Karpas-422 (cell line): Measurements from ENCODE around the gene AKAP7. TPM values are rescaled to one million over a fixed set of nuclear protein-coding genes. Genes with fewer than 3 reads are reported as not detected.
"Not testable (repeated sequence)": the region's sequence is repeated elsewhere in the genome, so short reads cannot be mapped to it uniquely, and the experiment has no call there.

Experiments used
- DNase-seq: peaks from one replicate; pipeline ENCODE4 v3.0.0-alpha.2; 2015
- H2AFZ ChIP-seq: fragments of 200-600 bp; sonication (generic); 2 replicates; pipeline ENCODE4 v1.6.1; 2014; ENCODE audit warnings: antibody characterized with exemption, low read length, mixed read lengths
- H3K27ac ChIP-seq: fragments of 200-600 bp; sonication (generic); 2 replicates; pipeline ENCODE4 v1.5.1; 2014; ENCODE audit warnings: mild to moderate bottlenecking, low read length, moderate library complexity
- H3K27me3 ChIP-seq: fragments of 200-600 bp; sonication (generic); 2 replicates; pipeline ENCODE4 v1.6.1; 2014; ENCODE audit warnings: low read length, mixed read lengths
- H3K36me3 ChIP-seq: fragments of 200-600 bp; sonication (generic); 2 replicates; pipeline ENCODE4 v1.6.1; 2014; ENCODE audit warnings: low read length, mixed read lengths; ENCODE audit not compliant: insufficient read depth
- H3K4me1 ChIP-seq: fragments of 200-600 bp; sonication (generic); 2 replicates; pipeline ENCODE4 v1.6.1; 2014; ENCODE audit warnings: mild to moderate bottlenecking, low read length, mixed read lengths
- H3K4me2 ChIP-seq: fragments of 200-600 bp; sonication (generic); 2 replicates; pipeline ENCODE4 v1.6.1; 2014; ENCODE audit warnings: low read length, low read depth, mild to moderate bottlenecking; ENCODE audit not compliant: poor library complexity, severe bottlenecking
- H3K4me3 ChIP-seq: fragments of 200-600 bp; sonication (generic); 2 replicates; pipeline ENCODE4 v1.5.1; 2014; ENCODE audit warnings: mild to moderate bottlenecking, antibody characterized with exemption, low read length, mixed read lengths
- H3K79me2 ChIP-seq: fragments of 200-600 bp; sonication (generic); 2 replicates; pipeline ENCODE4 v1.6.1; 2014; ENCODE audit warnings: mild to moderate bottlenecking, low read length, mixed read lengths
- H3K9ac ChIP-seq: fragments of 200-600 bp; sonication (generic); 2 replicates; pipeline ENCODE4 v1.6.0; 2014; ENCODE audit warnings: low read length
- H3K9me2 ChIP-seq: fragments of 200-600 bp; sonication (generic), shearing (Covaris generic); replicated peaks from 2 replicates; pipeline ENCODE4 v1.6.0; 2014; ENCODE audit warnings: mild to moderate bottlenecking, low read length, moderate library complexity; ENCODE audit not compliant: insufficient read depth
- H3K9me3 ChIP-seq: fragments of 300-700, 200-600 bp; sonication (generic); 2 replicates; pipeline ENCODE4 v1.6.1; 2014; ENCODE audit warnings: low read length, mixed read lengths
- H4K20me1 ChIP-seq: fragments of 200-600 bp; sonication (generic); 2 replicates; pipeline ENCODE4 v1.6.1; 2014; ENCODE audit warnings: mild to moderate bottlenecking, antibody characterized with exemption, low read length, low read depth; ENCODE audit not compliant: insufficient read depth
- total RNA-seq: library from RNA; depleted of rRNA; stranded (reverse); fragments of >200 nt; shearing (Covaris generic); gene quantifications from 2 replicates; pipeline ENCODE4 v1.2.3, GENCODE V29; 2014; ENCODE audit warnings: low replicate concordance

The AKAP7 gene
- total RNA-seq, 1 experiment from 2014 or later = not detected

GRCh38 chr6:131255434-131255833 lies 120.2 kb downstream of the AKAP7 start:
- no peak overlapping the region for H3K4me3 ChIP-seq
- no peaks in the 10 kb centered on the region for H3K79me2 ChIP-seq
- H3K9me2 ChIP-seq = no peaks in the 10 kb centered on the region
- no peaks in the 10 kb centered on the region for H4K20me1 ChIP-seq
- no peaks in the 10 kb centered on the region for H3K4me1 ChIP-seq
- no peaks in the 10 kb centered on the region for H3K9me3 ChIP-seq
- no peak for DNase-seq
- no peaks in the 10 kb centered on the region for H3K27me3 ChIP-seq
- H3K9ac ChIP-seq = no peak overlapping the region
- no peaks in the 10 kb centered on the region for H3K36me3 ChIP-seq
- H3K27ac ChIP-seq = no peak overlapping the region
- H3K4me2 ChIP-seq = no peak overlapping the region
- H2AFZ ChIP-seq = no peak overlapping the region

- no peaks in the 10 kb centered on the region for H3K4me1 ChIP-seq
- no peak overlapping the region for H3K4me3 ChIP-seq
- no peak overlapping the region for H2AFZ ChIP-seq
- H3K9ac ChIP-seq = no peak overlapping the region
- no peak overlapping the region for H3K27ac ChIP-seq
- DNase-seq = no peak
- no peak overlapping the region for H3K4me2 ChIP-seq
- no peaks in the 10 kb centered on the region for H3K27me3 ChIP-seq
- no peaks in the 10 kb centered on the region for H4K20me1 ChIP-seq
- no peaks in the 10 kb centered on the region for H3K9me3 ChIP-seq
- H3K9me2 ChIP-seq = no peaks in the 10 kb centered on the region
- H3K36me3 ChIP-seq = no peaks in the 10 kb centered on the region
- H3K79me2 ChIP-seq = no peaks in the 10 kb centered on the region
These were observed 120.6 kb downstream of the AKAP7 start for GRCh38 chr6:131255911-131256310.

DNA sequence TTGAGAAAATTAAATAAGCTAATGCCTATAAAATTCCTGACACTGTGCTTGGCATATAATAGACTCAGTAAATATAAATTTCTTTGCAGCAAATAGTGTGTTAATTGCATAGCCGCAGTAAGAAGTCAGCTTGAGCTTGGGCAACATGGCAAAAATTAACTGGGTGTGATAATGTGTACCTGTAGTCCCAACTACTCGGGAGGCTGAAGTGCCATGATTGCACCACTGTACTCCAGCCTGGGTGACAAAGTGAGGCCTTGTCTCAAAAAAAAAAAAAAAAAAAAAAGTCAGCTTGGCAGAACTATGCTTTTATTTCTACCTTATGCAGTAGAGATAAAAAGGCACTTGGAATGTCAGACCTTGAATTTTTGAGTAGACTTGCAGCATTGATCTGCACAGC lies 121.8 kb downstream of the AKAP7 start:
- no peaks in the 10 kb centered on the region for H3K4me1 ChIP-seq
- no peak overlapping the region for H3K4me2 ChIP-seq
- H3K79me2 ChIP-seq = no peaks in the 10 kb centered on the region
- no peaks in the 10 kb centered on the region for H3K27me3 ChIP-seq
- no peaks in the 10 kb centered on the region for H4K20me1 ChIP-seq
- H3K27ac ChIP-seq = no peak overlapping the region
- no peak overlapping the region for H3K4me3 ChIP-seq
- no peaks in the 10 kb centered on the region for H3K9me2 ChIP-seq
- no peaks in the 10 kb centered on the region for H3K9me3 ChIP-seq
- no peak overlapping the region for H3K9ac ChIP-seq
- no peaks in the 10 kb centered on the region for H3K36me3 ChIP-seq
- H2AFZ ChIP-seq = no peak overlapping the region
- no peak for DNase-seq

DNA sequence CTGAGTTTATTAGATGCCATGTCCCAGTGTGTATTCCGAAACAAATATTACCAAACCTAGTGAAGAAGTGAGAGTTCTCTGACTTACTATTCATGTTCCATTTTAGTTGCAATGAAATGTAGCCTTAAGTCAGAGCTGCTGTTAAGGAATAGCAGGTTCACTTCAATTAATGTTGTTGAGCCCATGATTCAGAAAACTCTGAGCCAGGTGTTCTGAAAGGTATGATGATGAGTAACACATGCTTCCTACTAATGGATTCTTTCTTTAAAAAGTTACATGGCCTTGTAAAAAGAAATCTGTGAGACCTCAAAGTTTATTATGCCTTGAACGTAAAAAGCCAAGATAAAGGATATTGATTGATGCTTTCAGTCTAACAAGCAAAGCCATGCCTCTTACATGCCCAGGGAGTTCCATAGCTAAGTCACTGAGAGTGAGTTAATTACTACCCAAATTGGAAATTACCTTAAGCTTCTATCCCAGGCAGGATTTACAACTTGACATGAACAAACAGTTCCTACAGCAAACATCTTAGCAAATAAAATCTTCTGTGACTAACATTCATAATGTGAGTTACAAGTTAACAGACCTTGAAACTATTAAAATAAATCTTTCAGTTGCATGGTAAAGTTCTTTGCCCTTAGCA lies 122.9 kb downstream of the AKAP7 start:
- Histone ChIP-seq H3K4me1 (no peaks in the 10 kb centered on the region), H3K4me3 (no peak overlapping the region), H2AFZ (no peak overlapping the region), H3K36me3 (no peaks in the 10 kb centered on the region), H3K9me2 (no peaks in the 10 kb centered on the region), H3K27ac (no peak overlapping the region), H3K9ac (no peak overlapping the region), H3K79me2 (no peaks in the 10 kb centered on the region), H4K20me1 (no peaks in the 10 kb centered on the region), H3K27me3 (no peaks in the 10 kb centered on the region), H3K4me2 (no peak overlapping the region), H3K9me3 (no peaks in the 10 kb centered on the region)
- no peak for DNase-seq

DNA sequence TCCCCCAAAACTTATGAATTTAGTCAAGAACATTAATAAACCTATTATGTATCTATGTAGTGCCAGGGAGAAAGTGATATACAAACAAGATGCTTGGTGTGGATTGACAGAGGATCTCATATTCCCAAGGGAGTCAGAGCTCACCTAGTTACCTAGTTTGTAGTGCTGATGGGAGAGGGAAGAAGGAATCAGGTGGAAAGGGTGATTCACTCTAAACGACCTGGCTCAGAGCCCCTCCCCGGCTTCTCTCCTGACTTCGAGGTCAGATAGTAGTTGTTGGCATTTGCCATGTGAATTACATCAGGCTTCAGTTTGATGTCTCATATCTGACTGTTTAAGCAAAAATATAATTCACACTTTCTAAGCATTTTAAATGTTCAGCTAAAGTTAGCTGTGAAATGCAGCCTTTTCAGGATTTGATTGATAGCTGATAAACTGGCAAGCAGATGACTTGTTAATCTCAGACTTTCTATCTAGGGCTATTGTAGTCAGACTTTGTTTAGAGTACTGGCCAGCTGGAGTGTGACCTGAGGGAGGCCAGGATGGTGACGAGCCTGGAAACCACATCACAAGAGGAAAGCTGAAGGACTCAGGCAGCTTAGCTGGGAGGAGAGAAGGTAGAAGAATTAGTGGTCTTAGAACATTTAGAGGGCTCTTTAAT lies 123.7 kb downstream of the AKAP7 start:
- Histone ChIP-seq H3K9ac (no peak overlapping the region), H3K9me3 (no peaks in the 10 kb centered on the region)
- no peak for DNase-seq

GRCh38 chr6:131260960-131261359 lies 125.7 kb downstream of the AKAP7 start:
- not testable (repeated sequence) for H3K4me2 ChIP-seq, H3K9me2 ChIP-seq, H4K20me1 ChIP-seq, H3K9me3 ChIP-seq, H3K27ac ChIP-seq, H3K4me1 ChIP-seq, H3K79me2 ChIP-seq, H3K4me3 ChIP-seq, H3K36me3 ChIP-seq, H2AFZ ChIP-seq, DNase-seq, H3K27me3 ChIP-seq, H3K9ac ChIP-seq

More for the DNA sequence above, 123.7 kb downstream of the AKAP7 start:
- H3K4me1 ChIP-seq = no peaks in the 10 kb centered on the region
- H3K9me2 ChIP-seq = no peaks in the 10 kb centered on the region
- H3K36me3 ChIP-seq = no peaks in the 10 kb centered on the region
- no peaks in the 10 kb centered on the region for H3K79me2 ChIP-seq
- no peaks in the 10 kb centered on the region for H3K27me3 ChIP-seq
- H3K4me2 ChIP-seq = no peak overlapping the region
- no peak overlapping the region for H2AFZ ChIP-seq
- no peak overlapping the region for H3K4me3 ChIP-seq
- no peaks in the 10 kb centered on the region for H4K20me1 ChIP-seq
- no peak overlapping the region for H3K27ac ChIP-seq

GRCh38 chr6:131262060-131262459 lies 126.8 kb downstream of the AKAP7 start:
- H3K79me2 ChIP-seq = no peaks in the 10 kb centered on the region
- no peak overlapping the region for H2AFZ ChIP-seq
- no peaks in the 10 kb centered on the region for H3K27me3 ChIP-seq
- no peaks in the 10 kb centered on the region for H3K36me3 ChIP-seq
- no peak overlapping the region for H3K9ac ChIP-seq
- no peak overlapping the region for H3K4me3 ChIP-seq
- peak; percentile 42 for DNase-seq
- H3K4me2 ChIP-seq = no peak overlapping the region
- no peaks in the 10 kb centered on the region for H3K4me1 ChIP-seq
- no peaks in the 10 kb centered on the region for H3K9me2 ChIP-seq
- H3K9me3 ChIP-seq = no peaks in the 10 kb centered on the region
- H4K20me1 ChIP-seq = no peaks in the 10 kb centered on the region
- no peak overlapping the region for H3K27ac ChIP-seq

GRCh38 chr6:131265939-131266338 lies 130.7 kb downstream of the AKAP7 start:
- no peak for DNase-seq
- Histone ChIP-seq H3K27ac (no peak overlapping the region), H3K27me3 (no peaks in the 10 kb centered on the region), H2AFZ (no peak overlapping the region), H3K4me1 (no peaks in the 10 kb centered on the region), H3K9ac (no peak overlapping the region), H3K36me3 (no peaks in the 10 kb centered on the region), H3K79me2 (no peaks in the 10 kb centered on the region), H3K9me2 (no peaks in the 10 kb centered on the region), H3K9me3 (no peaks in the 10 kb centered on the region), H4K20me1 (no peaks in the 10 kb centered on the region), H3K4me3 (no peak overlapping the region), H3K4me2 (no peak overlapping the region)
